Activated naive CD4-positive, alpha-beta T cell (primary cell): ENCODE data around the gene PADI4.

Source experiments
- DNase-seq, 4 experiments: peaks; one replicate each; lab custom pipeline; 2025; lab: John Stamatoyannopoulos, UW

PADI4 gene

GRCh38 chr1:17350928-17351446 is 43.0 kb downstream of the PADI4 start:
- DNase-seq, result no peak

GRCh38 chr1:17351598-17352324 is 43.8 kb downstream of the PADI4 start:
- no peak for DNase-seq

- no peak for DNase-seq
Measured at GRCh38 chr1:17352419-17352909, 44.5 kb downstream of the PADI4 start.

- DNase-seq, result peak in 1 of 4 experiments; percentile 6
Measured at GRCh38 chr1:17355898-17356297, 47.9 kb downstream of the PADI4 start.

GRCh38 chr1:17356387-17357026 is 48.5 kb downstream of the PADI4 start:
- no peak for DNase-seq

GRCh38 chr1:17358557-17358956 is 50.6 kb downstream of the PADI4 start:
- DNase-seq, result no peak

GRCh38 chr1:17359031-17359430 is 51.0 kb downstream of the PADI4 start:
- no peak for DNase-seq

- no peak for DNase-seq
Measured at GRCh38 chr1:17359808-17360207, 51.8 kb downstream of the PADI4 start.

GRCh38 chr1:17360272-17360956 is 52.4 kb downstream of the PADI4 start:
- DNase-seq, result no peak

- no peak for DNase-seq
Measured at GRCh38 chr1:17361687-17362086, 53.7 kb downstream of the PADI4 start.

- no peak for DNase-seq
Measured at GRCh38 chr1:17363351-17363750, 55.4 kb downstream of the PADI4 start.

- DNase-seq, result no peak
Measured at GRCh38 chr1:17363771-17364170, 55.8 kb downstream of the PADI4 start.

- no peak for DNase-seq
Measured at GRCh38 chr1:17365293-17365692, 57.3 kb downstream of the PADI4 start.

- no peak for DNase-seq
Measured at GRCh38 chr1:17369466-17369865, 61.5 kb downstream of the PADI4 start.

- DNase-seq, result no peak
Measured at GRCh38 chr1:17370618-17371017, 62.6 kb downstream of the PADI4 start.

- DNase-seq, result no peak
Measured at GRCh38 chr1:17371896-17372295, 63.9 kb downstream of the PADI4 start, which contains the start of gene PADI6. TSS of gene PADI6 (plus strand) at chr1:17372196. CDS start at chr1:17372246, 50 bp downstream.

GRCh38 chr1:17372955-17373354 is 65.0 kb downstream of the PADI4 start:
- no peak for DNase-seq

GRCh38 chr1:17375651-17376050 is 67.7 kb downstream of the PADI4 start:
- no peak for DNase-seq

- DNase-seq, result no peak
Measured at GRCh38 chr1:17377325-17377953, 69.4 kb downstream of the PADI4 start.

GRCh38 chr1:17381161-17381560 is 73.2 kb downstream of the PADI4 start:
- DNase-seq, result no peak

GRCh38 chr1:17392199-17392740 is 84.3 kb downstream of the PADI4 start:
- DNase-seq, result no peak

- DNase-seq, result no peak
Measured at GRCh38 chr1:17393230-17393629, 85.2 kb downstream of the PADI4 start.
